NT2/D1 (cell line): Measurements from ENCODE around the gene PXMP2.

ENCODE experiments used
- DNase-seq: peaks from one replicate; pipeline ENCODE4 v3.0.0-alpha.2; 2011; ENCODE audit warnings: low read depth, low spot score
- H3K27me3 ChIP-seq: 2 replicates; pipeline ENCODE4 v1.6.0; 2011; ENCODE audit warnings: mild to moderate bottlenecking; ENCODE audit not compliant: insufficient read length, insufficient read depth
- H3K36me3 ChIP-seq: 2 replicates; pipeline ENCODE4 v1.6.1; 2011; ENCODE audit warnings: mild to moderate bottlenecking, low read length, mixed read lengths; ENCODE audit not compliant: insufficient read depth, insufficient read length
- H3K4me1 ChIP-seq: 2 replicates; pipeline ENCODE4 v1.5.1; 2011; ENCODE audit not compliant: insufficient read depth, insufficient read length
- H3K4me3 ChIP-seq: 2 replicates; pipeline ENCODE4 v1.5.1; 2011; ENCODE audit warnings: low read depth; ENCODE audit not compliant: insufficient read length
- H3K9ac ChIP-seq: 2 replicates; pipeline ENCODE4 v1.6.0; 2011; ENCODE audit warnings: low read depth; ENCODE audit not compliant: insufficient read length
- H3K9me3 ChIP-seq: 2 replicates; pipeline ENCODE4 v1.5.1; 2011; ENCODE audit warnings: mild to moderate bottlenecking, low read length; ENCODE audit not compliant: insufficient read depth
- SUZ12 ChIP-seq: IDR thresholded peaks from 2 replicates; pipeline ENCODE4 v1.6.1; 2011; ENCODE audit not compliant: insufficient read length, insufficient read depth; ENCODE audit errors: extremely low read depth
- YY1 ChIP-seq: IDR thresholded peaks from 2 replicates; pipeline ENCODE4 v1.6.1; 2011; ENCODE audit not compliant: insufficient read length, insufficient read depth
- ZNF274 ChIP-seq: IDR thresholded peaks from 2 replicates; pipeline ENCODE4 v1.6.1; 2011; ENCODE audit warnings: mild to moderate bottlenecking, low read depth, low read length

The PXMP2 gene

DNA sequence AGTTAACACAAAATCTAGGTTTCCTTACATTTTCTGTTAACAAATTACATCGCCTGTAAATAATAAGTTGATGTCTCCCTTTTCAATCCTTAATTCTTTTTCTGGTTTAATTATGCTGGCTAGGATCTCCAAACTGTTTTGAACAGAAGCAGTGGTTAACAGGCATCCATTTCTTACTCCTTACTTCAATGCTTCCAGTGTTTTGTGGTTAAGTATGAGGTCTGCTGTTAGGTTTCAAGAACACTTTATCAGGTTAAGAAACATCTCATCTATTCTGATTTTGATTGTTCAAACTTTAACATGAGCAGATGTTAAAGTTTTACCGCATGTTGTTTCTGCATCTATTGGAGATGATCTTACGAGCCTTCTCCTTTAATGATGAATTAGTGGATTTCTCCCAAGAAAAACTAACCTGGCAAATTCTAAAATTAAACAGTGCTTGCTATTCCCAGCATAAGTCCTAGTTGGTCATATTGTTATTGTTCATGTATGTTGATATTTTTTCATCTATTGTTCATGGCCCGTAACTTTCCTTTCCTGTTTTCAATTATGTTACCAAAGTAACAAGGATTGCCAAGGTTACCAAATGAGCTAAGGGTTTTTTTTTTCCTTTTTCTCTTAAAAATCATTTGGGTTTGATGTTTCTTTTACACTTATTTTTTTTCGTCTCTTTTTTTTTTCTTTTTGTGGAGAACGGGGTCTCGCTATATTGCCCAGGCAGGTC is 33.7 kb upstream of the PXMP2 start:
- DNase-seq: no peak
- H3K9me3 ChIP-seq: no peaks in the 10 kb centered on the region
- no peaks in the 10 kb centered on the region for H3K4me1 ChIP-seq
- H3K27me3 ChIP-seq: no peaks in the 10 kb centered on the region
- TF ChIP-seq ZNF274 (no peak), YY1 (no peak), SUZ12 (no peak)
- no peak overlapping the region for H3K9ac ChIP-seq
- no peak overlapping the region for H3K4me3 ChIP-seq
- peaks cover 95% of the 10 kb centered on the region for H3K36me3 ChIP-seq

DNA sequence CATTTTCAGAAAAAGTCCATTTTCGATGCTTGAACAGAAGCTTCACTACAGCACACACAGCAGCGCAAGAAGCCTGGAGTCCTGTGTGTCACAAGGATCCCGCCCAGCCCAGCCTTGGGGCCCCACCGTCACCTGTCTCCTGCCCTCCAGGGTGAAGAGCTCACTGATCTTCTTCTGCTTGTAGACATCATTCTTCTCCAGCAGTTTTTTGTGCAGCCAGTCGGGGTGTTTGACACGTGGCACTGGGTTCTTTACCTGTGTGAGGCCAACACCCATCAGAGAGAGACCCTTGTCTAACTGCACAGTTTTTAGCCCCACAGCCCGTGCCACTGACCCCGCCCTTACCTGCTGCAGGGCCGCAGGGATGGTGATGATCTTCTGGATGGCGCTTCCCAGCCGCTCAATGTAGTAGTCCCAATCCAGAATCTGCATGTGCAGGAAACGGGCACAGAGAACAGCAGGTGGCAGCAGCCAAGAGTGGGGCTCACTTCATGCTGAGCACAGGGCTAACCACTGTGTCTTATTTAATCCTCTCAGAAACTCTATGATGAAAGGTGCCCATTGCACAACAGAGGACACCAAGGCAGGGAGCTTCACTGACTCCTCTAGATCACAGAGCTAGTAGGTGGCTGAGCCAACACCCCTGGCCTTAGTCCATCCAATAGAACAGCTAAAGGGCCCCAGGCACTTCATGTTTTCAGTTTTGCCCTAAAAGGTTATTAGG is 30.2 kb upstream of the PXMP2 start:
- no peak for DNase-seq

DNA sequence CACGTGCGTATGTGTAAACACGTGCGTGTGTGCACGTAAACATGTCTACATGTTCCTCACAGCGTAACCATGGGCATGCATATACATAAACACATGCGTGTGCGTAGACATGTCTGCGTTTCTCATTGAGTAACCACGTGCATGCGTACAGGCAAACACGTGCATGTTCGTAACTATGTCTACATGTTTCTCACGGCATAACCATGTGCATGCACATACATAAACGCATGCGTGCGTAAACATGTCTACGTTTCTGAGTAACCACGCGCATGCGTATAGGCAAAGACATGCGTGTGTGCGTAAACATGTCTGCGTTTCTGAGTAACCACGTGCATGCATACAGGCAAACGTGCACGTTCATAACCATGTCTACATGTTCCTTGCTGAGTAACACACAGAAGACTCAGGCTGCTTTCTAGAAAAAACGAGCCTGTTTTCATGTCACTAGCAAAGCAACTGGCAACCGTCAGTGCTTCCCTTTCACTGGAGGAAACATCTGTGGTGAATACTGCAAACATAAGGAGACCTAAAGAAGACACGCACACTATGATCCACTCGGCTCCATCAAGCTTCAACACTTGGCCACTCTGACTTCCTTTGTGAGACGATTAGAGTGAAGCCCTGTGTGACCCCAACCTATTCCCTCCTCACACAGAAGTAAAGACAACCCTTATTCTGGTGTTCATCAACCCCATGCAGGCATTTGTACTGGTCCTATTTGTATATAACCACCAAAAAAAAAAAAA is 29.1 kb upstream of the PXMP2 start:
- Histone ChIP-seq H3K36me3 (peaks cover 98% of the 10 kb centered on the region), H3K9me3 (no peaks in the 10 kb centered on the region), H3K27me3 (no peaks in the 10 kb centered on the region), H3K4me1 (no peaks in the 10 kb centered on the region), H3K9ac (no peak overlapping the region), H3K4me3 (no peak overlapping the region)
- no peak for DNase-seq
- TF ChIP-seq ZNF274 (no peak), YY1 (no peak), SUZ12 (no peak)

More for the DNA sequence above, 30.2 kb upstream of the PXMP2 start:
- no peak for TF ChIP-seq ZNF274
- TF ChIP-seq YY1: no peak
- TF ChIP-seq SUZ12: no peak
- no peak overlapping the region for H3K4me3 ChIP-seq
- peaks cover 98% of the 10 kb centered on the region for H3K36me3 ChIP-seq
- H3K27me3 ChIP-seq: no peaks in the 10 kb centered on the region
- H3K4me1 ChIP-seq: no peaks in the 10 kb centered on the region
- H3K9ac ChIP-seq: no peak overlapping the region
- no peaks in the 10 kb centered on the region for H3K9me3 ChIP-seq

DNA sequence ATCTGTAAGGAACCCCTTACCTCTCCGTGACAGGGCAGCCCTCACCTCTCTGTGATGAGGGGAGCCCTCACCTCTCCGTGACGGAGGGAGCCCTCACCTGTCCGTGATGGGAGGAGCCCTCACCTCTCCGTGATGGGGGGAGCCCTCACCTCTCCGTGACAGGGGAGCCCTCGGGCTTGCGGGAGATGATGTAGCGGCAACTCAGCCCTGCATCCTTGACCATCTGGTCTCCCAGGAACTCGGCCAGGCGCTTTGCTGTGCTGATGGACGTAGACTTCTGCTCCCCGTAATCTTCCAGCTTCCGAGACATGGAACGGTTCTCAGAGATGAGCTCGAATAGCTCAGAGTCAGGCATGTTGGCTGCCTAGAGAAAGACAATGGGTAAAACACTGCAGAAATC is 28.2 kb upstream of the PXMP2 start:
- H3K27me3 ChIP-seq: no peaks in the 10 kb centered on the region
- no peak for TF ChIP-seq SUZ12
- TF ChIP-seq YY1: no peak
- no peak for TF ChIP-seq ZNF274
- no peak overlapping the region for H3K9ac ChIP-seq
- peaks cover 98% of the 10 kb centered on the region for H3K36me3 ChIP-seq
- H3K9me3 ChIP-seq: no peaks in the 10 kb centered on the region
- H3K4me1 ChIP-seq: no peaks in the 10 kb centered on the region
- H3K4me3 ChIP-seq: no peak overlapping the region
- DNase-seq: no peak

DNA sequence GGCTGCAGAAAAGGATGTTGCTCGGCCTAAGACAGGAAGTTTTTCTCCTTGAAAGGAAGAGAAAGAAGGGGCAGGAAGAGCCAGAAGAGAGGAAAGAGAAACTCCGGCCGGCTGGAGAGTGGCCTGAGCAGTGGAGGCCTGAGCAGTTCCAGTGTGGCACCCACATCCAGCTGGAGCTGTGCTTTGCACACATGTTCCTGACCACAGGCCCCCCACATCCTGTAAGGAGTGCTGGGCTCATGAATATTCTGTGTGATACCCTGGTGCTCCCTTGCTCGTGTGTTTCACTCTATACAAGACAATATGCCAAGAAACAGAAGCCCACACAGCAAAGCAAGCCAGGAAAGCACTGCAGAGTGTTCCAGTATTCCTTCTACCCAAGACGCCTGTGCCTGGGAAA is 27.3 kb upstream of the PXMP2 start:
- no peak for DNase-seq
- Histone ChIP-seq H3K9ac (no peak overlapping the region), H3K4me1 (no peaks in the 10 kb centered on the region), H3K36me3 (peaks cover 98% of the 10 kb centered on the region), H3K27me3 (no peaks in the 10 kb centered on the region), H3K4me3 (no peak overlapping the region), H3K9me3 (no peaks in the 10 kb centered on the region)
- TF ChIP-seq SUZ12 (no peak), ZNF274 (no peak), YY1 (no peak)

DNA sequence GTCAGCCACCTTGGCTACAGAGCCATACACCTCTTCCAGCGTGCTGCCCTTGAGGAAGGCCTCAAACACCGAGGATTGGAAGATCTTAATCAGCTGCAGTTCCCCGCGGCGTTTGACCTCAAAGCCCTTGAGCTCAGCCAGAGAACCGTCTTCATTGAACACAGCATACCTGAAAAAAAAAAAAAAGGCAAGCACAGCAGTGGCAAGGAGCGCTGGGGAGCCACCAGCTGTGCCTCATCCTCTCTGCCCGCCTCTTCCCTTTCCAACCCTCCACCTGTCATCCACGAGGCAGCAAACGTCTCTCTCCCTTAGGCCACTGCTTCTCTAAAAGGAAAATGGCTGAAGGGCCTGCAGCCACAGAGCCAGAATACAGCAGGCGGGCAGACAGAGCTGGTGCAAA is 26.4 kb upstream of the PXMP2 start:
- no peak overlapping the region for H3K4me3 ChIP-seq
- no peak for DNase-seq
- no peaks in the 10 kb centered on the region for H3K27me3 ChIP-seq
- peaks cover 98% of the 10 kb centered on the region for H3K36me3 ChIP-seq
- TF ChIP-seq YY1: no peak
- TF ChIP-seq SUZ12: no peak
- no peak for TF ChIP-seq ZNF274
- H3K9me3 ChIP-seq: no peaks in the 10 kb centered on the region
- H3K9ac ChIP-seq: no peak overlapping the region
- no peaks in the 10 kb centered on the region for H3K4me1 ChIP-seq

DNA sequence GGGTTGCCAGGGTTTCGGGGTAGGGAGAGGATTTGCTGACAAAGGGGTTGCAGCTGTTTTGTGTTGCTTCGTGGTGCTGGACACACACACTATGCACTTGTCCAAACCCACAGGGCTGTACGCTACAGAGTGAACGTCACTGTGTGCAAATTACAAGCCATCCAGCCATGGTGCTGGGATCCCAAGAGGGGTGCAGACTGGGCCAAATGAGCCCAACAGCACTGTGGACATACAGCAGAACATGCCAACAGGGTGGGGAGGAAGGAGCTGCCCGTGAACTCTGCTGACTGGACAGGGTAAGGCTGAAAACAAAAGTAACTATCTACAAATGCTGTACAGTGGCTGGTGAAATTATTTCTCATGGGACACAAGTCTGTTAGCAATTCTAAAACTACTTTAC is 25.4 kb upstream of the PXMP2 start:
- no peaks in the 10 kb centered on the region for H3K4me1 ChIP-seq
- peaks cover 98% of the 10 kb centered on the region for H3K36me3 ChIP-seq
- H3K27me3 ChIP-seq: no peaks in the 10 kb centered on the region
- DNase-seq: no peak
- H3K9ac ChIP-seq: no peak overlapping the region
- no peaks in the 10 kb centered on the region for H3K9me3 ChIP-seq
- TF ChIP-seq YY1: no peak
- no peak for TF ChIP-seq ZNF274
- TF ChIP-seq SUZ12: no peak
- no peak overlapping the region for H3K4me3 ChIP-seq
